NCI-H2171 treated with DMSO at 0.1 percent for 48 hours (cell line): ENCODE data around the gene TBXA2R.
"Not testable (repeated sequence)": the region's sequence is repeated elsewhere in the genome, so short reads cannot be mapped to it uniquely, and the experiment has no call there.

Source experiments
- DNase-seq: peaks from one replicate; lab custom pipeline; 2025; lab: John Stamatoyannopoulos, UW

The TBXA2R gene

DNA sequence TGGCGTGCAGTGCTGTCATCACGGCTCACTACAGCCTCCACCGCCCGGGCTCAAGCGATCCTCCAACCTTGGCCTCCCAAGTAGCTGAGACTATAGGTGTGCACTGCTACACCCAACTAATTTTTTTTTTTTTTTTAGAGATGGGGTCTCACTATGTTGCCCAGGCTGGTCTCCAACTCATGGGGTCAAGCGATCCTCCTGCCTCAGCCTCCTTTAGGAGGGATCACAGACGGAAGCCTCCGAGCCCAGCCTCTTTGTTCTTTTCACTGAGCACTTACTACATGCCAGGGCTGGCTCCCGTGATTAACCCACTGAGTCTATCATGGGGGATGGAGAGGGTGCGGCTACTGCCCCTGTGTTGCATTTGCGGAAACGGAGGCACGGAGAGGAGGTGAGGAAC lies 32.8 kb upstream of the TBXA2R start:
- DNase-seq = no peak

DNA sequence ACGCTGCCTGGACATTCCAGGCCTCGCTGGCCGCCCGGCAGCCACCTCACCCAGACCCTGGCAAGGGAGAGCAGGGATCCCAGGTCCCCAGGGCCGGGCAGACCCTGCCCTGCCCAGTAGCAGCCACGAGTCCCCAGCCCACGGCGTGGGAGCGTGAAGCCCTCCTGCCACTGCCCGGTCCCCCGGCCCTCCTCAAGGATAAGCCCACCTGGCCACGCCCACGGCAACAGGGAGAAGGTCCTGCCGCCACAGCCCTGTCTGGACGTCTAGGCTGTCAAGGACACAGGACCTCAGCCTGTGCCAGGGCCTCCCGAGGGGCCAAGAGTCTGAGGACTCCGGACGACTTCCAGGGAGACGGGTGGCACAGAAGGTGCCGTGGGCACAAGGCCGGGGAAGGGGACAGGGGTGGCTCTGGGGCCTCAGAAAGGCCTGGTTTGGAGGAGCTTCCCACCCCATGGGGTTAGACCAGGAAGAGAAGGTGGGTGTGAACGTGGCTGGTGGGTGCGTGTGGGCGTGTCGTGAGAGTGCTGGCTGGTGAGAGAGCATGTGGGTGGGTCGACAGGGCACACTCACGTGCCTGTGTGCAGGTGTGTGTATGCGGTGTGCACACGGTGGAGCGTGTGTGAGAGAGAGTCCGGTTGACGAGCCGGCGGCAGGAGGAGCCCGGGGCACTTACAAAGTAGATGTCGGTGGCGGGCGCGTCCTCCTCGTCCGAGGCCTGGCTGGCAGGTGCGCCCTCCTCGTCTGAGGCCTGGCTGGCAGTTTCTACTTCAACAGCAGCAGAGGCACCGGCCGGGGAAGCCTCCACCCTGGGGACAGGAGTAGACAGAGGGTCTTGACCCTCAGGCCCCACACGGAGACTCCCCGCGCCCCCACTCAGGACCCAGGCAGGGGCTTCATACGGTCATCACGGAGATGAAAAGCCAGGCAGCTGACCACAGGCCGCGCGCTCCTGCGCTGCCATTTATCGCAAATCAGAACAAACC lies 31.8 kb upstream of the TBXA2R start:
- DNase-seq = no peak

DNA sequence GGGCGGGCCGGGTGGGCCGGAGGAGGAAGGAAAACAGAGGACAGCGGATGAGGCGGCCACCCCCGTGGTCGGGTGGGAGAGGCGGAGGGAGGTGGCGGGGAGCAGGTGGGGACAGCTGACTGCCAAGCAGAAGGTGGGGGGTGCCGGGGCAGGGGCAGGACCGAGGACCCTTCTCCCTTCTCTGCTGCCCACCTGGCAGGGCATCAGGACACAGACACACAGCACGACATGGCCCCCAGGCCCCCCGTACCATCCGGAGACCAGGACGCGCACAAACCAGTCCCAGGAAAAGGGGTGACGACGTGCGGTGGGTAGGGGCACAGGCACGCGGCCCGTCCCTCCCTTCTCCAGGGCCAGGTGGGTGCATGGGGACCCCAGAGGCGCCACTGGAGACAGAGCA lies 30.9 kb upstream of the TBXA2R start:
- no peak for DNase-seq

DNA sequence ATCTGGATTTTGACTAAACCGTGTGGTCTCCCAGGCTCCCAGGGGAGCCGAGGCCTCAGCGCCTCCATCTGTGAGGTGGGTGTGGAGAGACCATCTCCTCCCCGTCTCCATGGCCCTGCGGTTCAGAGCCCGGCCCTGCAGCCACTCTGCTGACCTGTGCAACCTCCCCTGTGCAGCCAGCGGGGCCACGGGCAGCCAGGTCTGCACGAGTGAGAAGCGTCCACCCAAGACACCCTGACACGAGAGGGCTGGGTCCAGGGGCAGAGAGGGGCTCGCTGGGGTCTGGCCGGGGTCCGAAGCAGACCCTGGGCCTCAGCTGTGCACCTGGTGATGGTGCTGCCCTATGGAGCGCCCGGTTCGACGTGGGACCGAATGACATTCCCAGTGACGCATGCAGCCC lies 30.3 kb upstream of the TBXA2R start:
- DNase-seq = no peak

DNA sequence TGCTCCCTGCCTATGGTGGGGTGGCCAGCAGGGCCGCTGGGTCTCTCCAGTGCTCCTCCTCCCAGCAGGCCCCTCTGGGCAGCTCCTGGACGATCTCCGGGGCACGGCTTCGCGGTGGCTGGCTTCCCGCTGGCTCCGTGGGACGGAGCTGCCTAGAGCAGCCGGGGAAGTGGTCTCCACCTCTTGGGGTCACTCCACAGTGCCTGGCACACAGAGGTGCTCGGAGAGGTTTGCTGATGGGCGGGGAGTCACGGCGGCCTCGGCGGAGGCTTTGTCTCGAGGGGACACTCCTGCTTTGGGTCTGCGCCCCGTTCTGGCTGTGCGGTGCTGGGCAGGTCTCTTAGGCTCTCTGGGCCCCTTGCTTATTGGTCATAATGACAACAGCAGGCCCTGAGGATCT lies 29.8 kb upstream of the TBXA2R start:
- no peak for DNase-seq

DNA sequence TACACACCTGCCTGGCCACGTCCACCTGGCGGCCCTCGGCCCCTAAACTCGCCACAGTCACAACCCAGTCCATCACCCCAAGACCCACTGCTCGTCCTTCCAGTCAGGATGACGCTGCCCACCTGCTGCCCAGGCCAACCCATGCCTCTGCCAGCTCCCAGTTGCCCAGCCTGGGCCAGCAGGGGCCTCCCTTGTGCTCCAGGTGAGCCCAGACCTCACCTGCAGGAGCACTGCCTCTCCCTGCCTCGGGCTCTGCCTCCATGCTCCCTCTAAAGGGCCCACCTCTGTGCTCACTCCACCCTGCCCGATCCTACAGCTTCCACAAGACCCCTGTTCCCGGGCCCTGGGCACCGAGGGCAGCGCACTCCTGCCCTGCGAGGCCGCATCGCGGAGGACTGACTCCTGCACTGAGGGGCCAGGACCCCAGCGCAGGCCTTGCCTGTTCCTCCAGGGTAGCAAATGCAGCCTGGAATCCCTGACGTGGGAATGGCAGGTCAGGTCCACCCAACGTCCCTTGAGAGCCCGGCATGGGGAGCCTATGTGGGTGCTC lies 27.9 kb upstream of the TBXA2R start:
- no peak for DNase-seq

DNA sequence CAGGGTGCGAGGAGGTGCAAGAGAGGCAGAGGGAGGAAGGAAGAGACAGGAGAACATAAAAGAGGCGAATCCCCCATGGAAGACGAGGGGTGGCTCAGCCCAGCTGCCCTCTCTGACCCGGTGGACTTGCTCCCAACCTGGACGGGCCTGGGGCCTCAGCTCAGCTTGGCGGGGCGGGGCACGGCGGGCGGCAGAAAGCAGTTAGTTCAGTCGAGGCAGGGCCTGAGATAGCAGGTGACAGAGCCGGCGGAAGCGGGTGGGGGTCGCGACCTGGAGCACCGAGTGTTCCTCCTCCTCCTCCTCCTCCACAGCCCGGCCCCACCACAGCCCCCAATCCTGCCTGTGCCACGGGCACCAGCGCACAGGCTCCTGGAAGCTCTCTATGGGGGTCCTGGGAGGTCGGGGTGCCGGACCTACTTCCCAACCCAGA lies 26.9 kb upstream of the TBXA2R start:
- DNase-seq = no peak

DNA sequence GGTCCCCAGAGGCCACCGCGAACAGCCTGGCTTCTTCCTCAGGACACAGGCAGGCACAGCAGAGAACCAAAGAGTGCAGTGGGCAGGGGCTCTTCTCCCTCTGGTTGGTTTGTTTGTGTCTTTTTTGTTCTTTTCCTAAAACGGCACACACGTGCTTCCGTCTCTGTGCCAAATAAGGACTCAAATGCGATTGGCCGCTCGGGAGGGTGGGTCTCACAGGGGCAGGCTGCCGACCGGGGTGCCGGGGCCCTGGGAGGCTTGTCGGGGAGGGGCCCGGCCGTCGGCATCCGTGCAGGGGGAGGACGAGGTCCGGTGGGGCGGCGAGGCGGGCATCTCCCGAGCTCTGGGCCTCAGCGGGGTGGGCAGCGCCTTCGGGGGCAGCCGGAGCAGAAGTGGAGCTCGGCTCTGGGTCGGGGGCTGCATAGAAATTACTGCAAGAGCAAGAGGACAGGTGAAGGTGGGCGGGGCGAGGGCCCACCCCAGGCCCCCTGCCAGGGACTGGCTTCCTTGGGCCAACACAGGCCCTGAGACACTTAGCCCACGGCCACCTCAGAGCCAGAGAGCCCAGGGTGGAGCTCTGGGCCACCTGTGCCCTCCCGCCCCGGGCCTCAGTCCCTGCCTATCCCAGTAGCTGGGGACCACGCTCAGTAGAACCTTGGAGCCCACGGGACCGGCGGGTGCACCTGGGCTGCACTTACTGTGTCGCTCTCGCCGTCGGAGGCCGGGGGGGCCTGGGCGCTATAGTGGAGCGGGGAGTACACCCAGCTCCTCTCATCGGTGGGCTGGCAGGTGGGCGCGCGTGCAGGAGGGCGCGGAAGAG lies 26.3 kb upstream of the TBXA2R start:
- no peak for DNase-seq

DNA sequence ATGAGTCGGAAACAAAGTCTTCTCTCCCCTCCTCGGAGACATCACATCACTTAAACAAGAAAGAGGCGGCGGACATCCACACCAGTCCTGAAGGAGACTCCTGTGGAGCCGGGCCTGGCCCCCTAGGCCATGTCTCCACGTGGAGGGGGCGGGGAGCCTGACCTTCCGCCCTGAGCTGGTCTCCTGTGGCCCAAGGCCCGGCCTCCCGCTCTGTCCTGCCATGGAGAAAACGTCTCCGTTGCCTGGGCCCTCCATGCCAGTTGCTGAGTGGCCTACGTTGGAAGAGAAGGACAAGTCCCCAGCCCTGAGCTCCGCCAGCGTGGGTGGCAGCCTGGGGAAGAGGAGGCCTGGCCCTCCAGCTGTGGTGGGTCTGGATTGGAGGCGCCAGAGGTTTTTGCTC lies 25.4 kb upstream of the TBXA2R start:
- DNase-seq = no peak

DNA sequence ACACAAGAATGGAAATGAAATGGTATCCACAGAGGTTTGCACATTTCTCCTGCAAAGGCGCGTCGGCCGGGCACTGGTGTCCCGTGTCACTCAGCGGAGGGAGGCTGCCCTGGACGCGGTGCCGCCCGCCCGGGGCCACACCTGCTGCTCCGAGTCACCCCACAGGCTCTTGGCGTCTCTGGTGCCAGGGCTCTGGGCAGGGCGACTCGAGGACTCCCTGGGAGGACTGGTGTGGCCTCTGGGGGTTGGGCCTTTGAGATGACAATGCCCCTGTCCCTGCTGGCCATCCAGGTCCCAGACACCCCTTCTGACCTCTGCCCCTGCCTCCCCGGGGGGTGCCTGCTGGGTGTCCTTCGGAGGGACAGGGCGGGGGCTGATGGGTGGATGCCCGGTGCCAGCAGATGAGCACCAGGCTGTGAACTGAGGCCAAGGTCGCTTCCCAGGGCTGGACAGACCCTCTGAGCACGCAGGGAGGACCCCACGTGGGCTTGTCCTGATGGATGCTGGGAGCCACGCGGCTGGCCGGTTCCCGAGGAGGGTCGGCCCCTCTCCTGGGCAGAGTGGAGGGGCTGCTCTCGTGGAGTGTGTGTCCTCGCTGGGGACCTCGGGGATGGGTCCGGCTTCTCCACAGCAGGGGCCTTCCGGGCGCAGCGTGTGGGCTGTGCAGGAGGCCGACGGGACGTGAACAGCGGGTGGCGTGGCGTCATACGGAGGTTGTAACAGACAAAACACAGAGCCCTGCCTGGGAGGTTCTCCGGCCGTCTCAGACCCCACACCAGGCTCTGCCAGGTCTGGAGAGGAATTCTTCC lies 24.6 kb upstream of the TBXA2R start:
- DNase-seq = no peak

DNA sequence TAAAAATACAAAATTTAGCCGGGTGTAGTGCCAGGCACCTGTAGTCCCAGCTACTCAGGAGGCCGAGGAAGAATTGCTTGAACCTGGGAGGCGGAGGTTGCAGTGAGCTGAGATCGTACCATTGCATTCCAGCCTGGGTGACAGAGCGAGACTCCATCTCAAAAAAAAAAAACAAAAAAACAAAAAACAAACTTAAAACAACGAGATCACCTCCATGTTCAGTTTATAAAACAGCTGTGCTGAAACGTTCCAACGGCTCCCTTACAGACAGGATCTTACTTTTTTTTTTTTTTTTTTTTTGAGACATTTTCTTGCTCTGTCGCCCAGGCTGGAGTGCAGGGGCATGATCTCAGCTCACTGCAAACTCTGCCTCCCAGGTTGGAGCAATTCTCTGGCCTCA lies 22.1 kb upstream of the TBXA2R start:
- DNase-seq = not testable (repeated sequence)

DNA sequence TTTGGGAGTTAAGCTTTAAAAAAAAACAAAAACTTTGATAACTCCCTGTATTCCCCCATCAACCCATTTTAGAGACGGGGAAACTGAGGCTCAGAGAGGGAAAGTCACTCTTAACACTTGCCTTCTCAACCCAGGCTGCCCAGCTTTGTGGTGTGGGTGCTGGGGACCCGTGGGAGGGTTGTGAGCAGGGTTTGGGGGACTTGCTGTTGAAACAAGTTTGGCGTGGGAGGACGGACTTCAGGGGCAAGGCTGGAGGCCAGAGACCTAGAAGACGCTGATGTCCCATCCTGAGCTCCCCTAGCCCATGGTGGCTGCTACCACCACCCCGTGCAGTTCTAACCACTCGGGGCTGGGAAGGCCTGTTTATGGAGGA lies 20.7 kb upstream of the TBXA2R start:
- no peak for DNase-seq

DNA sequence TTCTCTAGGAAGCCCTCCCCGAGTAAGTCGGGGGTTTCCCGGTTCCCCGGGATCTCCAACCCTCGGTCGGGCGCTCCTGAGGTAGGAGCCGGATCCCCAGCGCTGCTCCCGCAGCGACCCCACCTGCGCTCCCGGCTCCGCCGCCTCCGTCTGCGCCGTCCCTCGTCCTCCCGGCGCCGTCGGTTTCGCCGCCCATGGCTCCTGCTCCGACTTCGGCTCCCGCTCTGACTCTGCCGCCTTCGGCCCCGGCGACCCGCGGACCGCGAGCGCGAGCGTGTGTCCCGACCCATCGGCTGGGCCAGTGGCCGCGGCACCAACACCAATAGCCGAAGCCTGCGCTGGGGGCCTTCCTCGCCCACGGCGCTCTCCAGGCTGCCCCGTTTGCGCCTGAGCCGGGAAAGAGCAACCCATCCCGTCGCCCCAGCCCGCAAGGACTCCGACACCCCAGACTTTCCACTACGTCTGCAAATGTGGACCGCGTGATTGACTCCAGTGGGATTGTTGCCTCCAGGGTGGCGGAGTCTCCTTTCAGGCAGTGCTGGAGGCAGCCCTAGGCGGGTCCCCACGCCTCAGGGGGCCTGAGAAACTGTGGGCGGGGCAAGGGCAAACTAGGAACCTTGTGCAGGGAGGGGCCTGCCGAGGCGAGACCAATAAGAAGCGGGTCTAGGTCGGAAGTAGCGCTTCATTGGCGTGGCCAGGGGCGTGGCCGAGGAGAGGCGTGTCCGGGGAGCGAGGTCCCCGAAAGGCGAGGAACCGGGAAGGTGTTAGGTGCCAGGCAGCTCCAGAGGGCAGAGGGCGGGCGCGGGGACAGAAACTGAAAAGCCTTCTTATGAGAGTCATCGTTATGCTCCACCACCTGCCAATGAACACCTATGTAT lies 20.0 kb upstream of the TBXA2R start, which contains the start of gene CACTIN:
TSS of gene CACTIN (minus strand) at position 318 of the 878 bp plus-strand sequence. CDS start at position 290, 28 bp downstream.
- peak; percentile 99 for DNase-seq

DNA sequence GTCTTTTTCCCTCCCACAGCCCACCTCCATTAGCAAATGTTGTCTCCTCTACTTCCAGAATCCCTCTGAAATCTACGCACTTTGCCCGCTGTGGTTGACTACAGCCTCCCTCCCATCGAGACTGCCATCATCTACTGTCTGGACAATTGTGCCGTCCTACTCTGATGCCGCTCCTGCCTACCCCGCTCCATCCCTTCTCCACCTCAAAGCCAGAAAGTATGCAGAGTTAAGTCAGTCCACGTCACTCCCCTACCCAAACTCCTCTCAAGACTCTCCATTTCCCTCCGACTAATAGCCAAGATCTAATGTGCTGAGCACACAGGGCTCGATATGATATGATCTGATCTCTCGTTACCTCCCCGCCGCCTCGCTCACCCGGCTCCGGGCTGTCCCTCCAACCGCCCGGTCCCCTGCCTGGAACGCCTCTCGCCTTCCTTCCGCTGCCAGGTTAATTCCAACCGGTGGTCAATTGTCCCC lies 19.4 kb upstream of the TBXA2R start:
- no peak for DNase-seq

DNA sequence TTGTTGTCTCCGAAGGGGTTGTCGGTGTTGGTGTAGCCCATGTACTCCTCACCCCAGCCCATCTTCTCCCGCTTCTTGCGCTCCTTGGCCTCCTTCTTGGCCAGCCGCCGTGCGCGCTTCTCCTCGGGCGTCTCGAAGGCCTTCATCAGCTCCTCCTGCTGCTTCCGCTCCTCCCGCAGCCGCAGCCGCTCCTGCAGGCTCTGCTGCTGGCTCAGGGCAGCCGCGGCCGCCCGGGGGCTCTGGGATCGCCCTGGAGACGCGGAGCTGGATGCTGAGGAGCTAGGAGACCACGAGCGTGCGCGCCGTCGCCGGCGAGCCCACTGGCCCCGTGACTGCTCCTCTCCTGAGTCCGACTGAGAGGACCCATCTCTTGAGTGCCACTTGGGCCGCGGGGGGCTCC lies 17.0 kb upstream of the TBXA2R start:
- DNase-seq = no peak

DNA sequence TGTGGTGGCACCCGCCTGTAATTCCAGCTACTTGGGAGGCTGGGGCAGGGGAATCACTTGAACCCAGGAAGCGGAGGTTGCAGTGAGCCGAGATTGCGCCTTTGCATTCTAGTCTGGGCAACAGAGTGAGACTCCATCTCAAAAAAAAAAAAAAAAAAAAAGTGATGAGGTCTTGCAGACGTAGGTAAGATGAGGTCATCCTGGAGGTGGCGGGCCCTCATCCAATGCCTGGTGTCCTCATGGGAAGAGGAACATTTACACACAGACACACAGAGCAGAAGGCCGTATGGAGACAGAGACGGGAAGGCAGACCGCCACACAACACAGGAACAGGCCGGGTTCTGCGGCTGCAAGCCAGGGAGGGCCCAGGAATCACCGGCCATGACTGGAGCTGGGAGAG lies 15.5 kb upstream of the TBXA2R start:
- DNase-seq = no peak

DNA sequence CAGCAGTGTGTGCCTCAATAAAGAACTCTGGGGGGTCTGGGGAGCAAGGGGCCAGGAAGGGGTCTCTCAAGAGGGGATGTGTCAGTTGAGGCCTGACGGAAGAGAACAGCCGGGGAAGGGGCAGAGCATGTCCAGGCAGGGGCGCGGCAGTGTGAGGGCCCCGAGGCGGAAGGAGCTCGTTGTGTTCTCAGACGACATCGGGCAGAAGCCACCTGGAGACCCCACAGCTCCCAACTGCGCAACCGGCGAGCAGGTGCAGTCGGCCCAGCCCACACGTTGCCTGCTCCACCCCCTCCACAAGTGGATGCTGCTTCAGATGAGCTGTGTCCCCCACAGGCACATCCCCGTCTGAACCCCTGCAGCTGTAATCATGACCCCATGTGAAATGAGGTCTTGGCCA lies 15.0 kb upstream of the TBXA2R start:
- no peak for DNase-seq

DNA sequence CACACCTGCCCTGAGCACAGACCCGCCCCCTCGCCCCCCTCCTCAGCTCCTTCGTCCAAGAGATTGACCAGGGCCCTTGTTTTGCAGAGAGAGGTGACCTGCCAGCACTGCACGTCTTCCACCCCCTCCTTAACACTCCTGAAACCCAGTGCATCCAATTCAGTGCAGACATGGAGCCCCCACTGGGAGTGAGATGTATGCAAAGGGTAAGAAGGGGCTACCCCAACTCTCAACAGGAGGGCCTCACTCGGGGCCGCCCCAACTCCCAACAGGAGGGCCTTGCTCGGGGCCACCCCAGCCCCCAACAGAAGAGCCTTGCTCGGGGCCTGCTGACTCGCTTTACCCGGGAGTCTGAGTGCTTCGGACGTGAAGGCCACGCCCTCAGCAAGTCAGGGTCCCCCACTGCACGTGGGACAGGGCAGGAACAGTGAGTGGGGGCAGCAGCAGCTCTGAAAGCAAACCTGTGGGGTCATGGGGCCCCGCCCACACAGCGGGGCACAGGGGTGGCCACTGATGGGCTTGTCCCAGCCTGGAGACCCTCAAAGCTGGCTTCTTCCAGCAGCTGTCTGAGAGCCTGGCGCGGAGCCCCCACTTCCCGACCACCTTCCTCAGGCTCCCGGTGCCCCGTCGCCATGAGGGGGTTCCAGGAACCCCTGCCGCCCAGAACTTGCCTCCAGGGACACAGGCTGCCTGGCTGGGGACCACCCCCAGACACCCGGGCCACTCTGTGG lies 14.3 kb upstream of the TBXA2R start:
- no peak for DNase-seq

DNA sequence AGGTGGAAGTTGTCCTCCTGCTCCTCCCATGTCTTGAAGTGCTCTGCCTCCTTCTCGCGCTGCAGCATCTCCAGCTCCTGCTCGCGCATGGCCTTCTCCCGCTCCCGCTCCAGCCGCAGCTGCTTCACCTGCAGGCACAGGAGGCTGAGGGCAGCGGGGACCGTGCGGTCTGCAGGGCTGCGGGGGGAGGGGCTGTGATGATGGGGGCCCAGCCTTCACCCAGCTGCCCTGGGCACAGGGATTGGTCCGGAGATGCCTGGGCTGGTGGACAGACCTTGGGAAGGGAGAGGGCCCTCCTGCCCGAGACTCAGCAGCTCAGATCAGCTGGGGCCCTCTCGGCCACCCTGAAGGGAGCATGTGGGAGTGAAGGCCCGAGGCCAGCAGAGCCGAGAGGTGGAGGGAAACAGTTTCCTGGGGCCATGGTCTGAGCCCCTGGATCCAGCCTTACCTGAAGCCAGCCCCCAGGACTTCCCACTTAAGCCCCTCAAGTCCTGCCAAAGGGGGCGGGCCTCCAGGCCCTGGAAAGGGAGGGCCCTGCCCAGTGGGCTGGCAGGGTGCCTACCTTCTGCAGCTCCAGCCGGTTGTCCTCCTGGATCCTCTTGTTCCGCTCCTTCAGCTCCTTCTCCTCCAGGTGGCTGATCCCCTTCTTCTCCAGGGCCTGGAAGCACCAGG lies 13.6 kb upstream of the TBXA2R start:
- no peak for DNase-seq
